GM23338 (cell line): ENCODE data around the gene NEO1.

Experiments
- CTCF ChIP-seq, 2 experiments: fragments of 200-600 bp in 1 of 2; sonication (generic) in 1 of 2; conservative IDR thresholded peaks; 2 replicates each; pipeline versions ENCODE4 v1.5.1 to v1.6.1; 2016 to 2017; ENCODE audit warnings: antibody characterized with exemption in 2 of 2, low read depth in 2 of 2, mild to moderate bottlenecking in 2 of 2, moderate library complexity in 1 of 2
- EZH2 ChIP-seq: fragments of 200-600 bp; sonication (generic); IDR thresholded peaks from one replicate; pipeline ENCODE4 v1.8.0; 2017; ENCODE audit warnings: antibody characterized with exemption, mild to moderate bottlenecking, low read depth; ENCODE audit not compliant: unreplicated experiment
- JUNB ChIP-seq: IDR thresholded peaks from one replicate; pipeline ENCODE4 v1.6.1; 2016; ENCODE audit warnings: antibody characterized with exemption; ENCODE audit not compliant: unreplicated experiment
- POLR2AphosphoS5 ChIP-seq: IDR thresholded peaks from 2 replicates; pipeline ENCODE4 v1.6.1; 2016; ENCODE audit warnings: antibody characterized with exemption, low read depth
- REST ChIP-seq: IDR thresholded peaks from one replicate; pipeline ENCODE4 v1.6.1; 2018; ENCODE audit warnings: antibody characterized with exemption; ENCODE audit not compliant: unreplicated experiment
- TF ChIP-seq, protein P1 (sequence below): IDR thresholded peaks from 2 replicates; pipeline ENCODE4 v1.6.1; 2016; ENCODE audit warnings: antibody characterized with exemption

- no peak for TF ChIP-seq CTCF (conservative IDR thresholded peaks at IDR 0.05; ENCODE audit: low read depth in 2 of 2)
- TF ChIP-seq, protein P1, sequence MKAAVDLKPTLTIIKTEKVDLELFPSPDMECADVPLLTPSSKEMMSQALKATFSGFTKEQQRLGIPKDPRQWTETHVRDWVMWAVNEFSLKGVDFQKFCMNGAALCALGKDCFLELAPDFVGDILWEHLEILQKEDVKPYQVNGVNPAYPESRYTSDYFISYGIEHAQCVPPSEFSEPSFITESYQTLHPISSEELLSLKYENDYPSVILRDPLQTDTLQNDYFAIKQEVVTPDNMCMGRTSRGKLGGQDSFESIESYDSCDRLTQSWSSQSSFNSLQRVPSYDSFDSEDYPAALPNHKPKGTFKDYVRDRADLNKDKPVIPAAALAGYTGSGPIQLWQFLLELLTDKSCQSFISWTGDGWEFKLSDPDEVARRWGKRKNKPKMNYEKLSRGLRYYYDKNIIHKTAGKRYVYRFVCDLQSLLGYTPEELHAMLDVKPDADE: no peak
- TF ChIP-seq EZH2: no peak
- no peak for TF ChIP-seq POLR2AphosphoS5
- TF ChIP-seq REST: no peak
- TF ChIP-seq JUNB: no peak
Observed at GRCh38 chr15:73341886-73342600, 289.8 kb downstream of the NEO1 start.
